ENCODE measurements around the gene ZNF234.
A peak's percentile ranks its signal among the peaks of the same experiment; 100 is the strongest.

ZNF234 gene

GRCh38 chr19:44207126-44207803, 65.9 kb downstream of the ZNF234 start:
- no peaks in the 10 kb centered on the region for H3K27me3 ChIP-seq (ENCODE audit: insufficient read depth, low read length)
- H3K4me1 ChIP-seq (ENCODE audit: insufficient read depth, low read length, severe bottlenecking) = peaks cover 17% of the 10 kb centered on the region
- H3K4me2 ChIP-seq (ENCODE audit: low read length) = peak overlapping the region; percentile 90
- H3K79me2 ChIP-seq (ENCODE audit: insufficient read depth, low read length) = no peaks in the 10 kb centered on the region
- H2AFZ ChIP-seq (ENCODE audit: low read length) = peak overlapping the region; percentile 96
- H3K9ac ChIP-seq (ENCODE audit: low read length) = peak overlapping the region; percentile 95
- peak overlapping the region; percentile 35 for H3K27ac ChIP-seq (ENCODE audit: low read depth, low read length, poor library complexity, severe bottlenecking)
- H3K9me3 ChIP-seq (ENCODE audit: low read length) = peaks cover 10% of the 10 kb centered on the region
- H3F3A ChIP-seq (ENCODE audit: insufficient read depth, low read length) = no peaks in the 10 kb centered on the region
- no peaks in the 10 kb centered on the region for H4K20me1 ChIP-seq (ENCODE audit: insufficient read depth, low read length)
- H3K4me3 ChIP-seq (ENCODE audit: low read depth, low read length, poor library complexity, severe bottlenecking) = peak overlapping the region; percentile 93
- no peaks in the 10 kb centered on the region for H3K36me3 ChIP-seq (ENCODE audit: insufficient read depth, low read length)
- TF ChIP-seq EZH2 (IDR thresholded peaks at IDR 0.05; ENCODE audit: borderline replicate concordance, low read length) (no peak), CTCF (IDR thresholded peaks at IDR 0.05; ENCODE audit: low read length) (no peak)
- no peaks in the 10 kb centered on the region for H3K9me2 ChIP-seq (ENCODE audit: low read depth, low read length)
